HUDEP-2 (cell line): ENCODE measurements around the gene PROKR1.
"Not testable (repeated sequence)": the region's sequence is repeated elsewhere in the genome, so short reads cannot be mapped to it uniquely, and the experiment has no call there.

Source experiments
- DNase-seq, 76 experiments: peaks; one replicate each; lab custom pipeline; 2025; ENCODE audit not compliant: unreplicated experiment in 76 of 76; lab: John Stamatoyannopoulos, UW

PROKR1 gene

GRCh38 chr2:68643011-68643873 lies at the start of gene PROKR1:
PROKR1 (plus strand) TSS chr2:68643579; CDS start chr2:68645822, 2,243 bp downstream.
- DNase-seq: peak in 19 of 76 experiments; percentile 1 to 37 (median 13)

- no peak for DNase-seq
Observed at GRCh38 chr2:68594041-68594440, 49.3 kb upstream of the PROKR1 start.

- peak in 54 of 76 experiments; percentile 1 to 67 (median 33) for DNase-seq
Observed at GRCh38 chr2:68594674-68595492, 48.5 kb upstream of the PROKR1 start.

- not testable (repeated sequence) for DNase-seq
Observed at GRCh38 chr2:68595493-68595785, 47.9 kb upstream of the PROKR1 start.

GRCh38 chr2:68600495-68600894 lies 42.9 kb upstream of the PROKR1 start:
- DNase-seq: not testable (repeated sequence)

- no peak for DNase-seq
Observed at GRCh38 chr2:68603059-68603458, 40.3 kb upstream of the PROKR1 start.

- DNase-seq: no peak
Observed at GRCh38 chr2:68604077-68604476, 39.3 kb upstream of the PROKR1 start.

- DNase-seq: no peak
Observed at GRCh38 chr2:68605939-68606338, 37.4 kb upstream of the PROKR1 start.

- DNase-seq: no peak
Observed at GRCh38 chr2:68606759-68607158, 36.6 kb upstream of the PROKR1 start.

GRCh38 chr2:68607837-68608236 lies 35.5 kb upstream of the PROKR1 start:
- DNase-seq: no peak

- DNase-seq: no peak
Observed at GRCh38 chr2:68612765-68613519, 30.4 kb upstream of the PROKR1 start.

GRCh38 chr2:68620772-68621171 lies 22.6 kb upstream of the PROKR1 start:
- no peak for DNase-seq

- no peak for DNase-seq
Observed at GRCh38 chr2:68623820-68624219, 19.6 kb upstream of the PROKR1 start.

- DNase-seq: no peak
Observed at GRCh38 chr2:68627615-68628014, 15.8 kb upstream of the PROKR1 start.

GRCh38 chr2:68632021-68632420 lies 11.4 kb upstream of the PROKR1 start:
- DNase-seq: peak in 14 of 76 experiments; percentile 5 to 68 (median 20)

GRCh38 chr2:68637047-68637446 lies 6.3 kb upstream of the PROKR1 start:
- no peak for DNase-seq

GRCh38 chr2:68643874-68644485 lies 601 bp downstream of the PROKR1 start:
- no peak for DNase-seq

- peak in 2 of 76 experiments; percentile 9 to 14 for DNase-seq
Observed at GRCh38 chr2:68645523-68645922, 2.1 kb downstream of the PROKR1 start.

GRCh38 chr2:68646303-68646702 lies 2.9 kb downstream of the PROKR1 start:
- peak in 8 of 76 experiments; percentile 3 to 17 (median 14) for DNase-seq

- peak in 1 of 76 experiments; percentile 43 for DNase-seq
Observed at GRCh38 chr2:68650645-68651044, 7.3 kb downstream of the PROKR1 start.
